ENCODE results near the gene PARP11. TPM values are rescaled to one million over a fixed set of nuclear protein-coding genes. Genes with fewer than 3 reads are reported as not detected.
"Not testable (repeated sequence)": the region's sequence is repeated elsewhere in the genome, so short reads cannot be mapped to it uniquely, and the experiment has no call there.

The PARP11 gene
- total and polyA plus RNA-seq, 11 donors = 1.5 to 10.5 (median 5.1) TPM

- intact Hi-C loops (cut with DNase I) = no loop called here
- no peak overlapping the region for H3K4me3 ChIP-seq
- H3K4me1 ChIP-seq = no peaks in the 10 kb centered on the region
- H3K27me3 ChIP-seq = no peaks in the 10 kb centered on the region
- TF ChIP-seq POLR2A (IDR thresholded peaks at IDR 0.05) (no peak), CTCF (IDR thresholded peaks at IDR 0.05) (no peak)
- H3K36me3 ChIP-seq = peaks cover 0 to 37% (median 13%) of the 10 kb centered on the region in 9 donors
- DNase-seq (no peak), ATAC-seq (no peak)
- 94 to 99% (median 98%) methylated on average over 6 of the region's 6 CpGs for WGBS, 4 donors
- H3K9me3 ChIP-seq = peaks cover 0 to 23% (median 6%) of the 10 kb centered on the region in 12 donors
- no peak overlapping the region for H3K27ac ChIP-seq
Measured at GRCh38 chr12:3863756-3864155, 9.4 kb downstream of the PARP11 start.

- ATAC-seq (no peak), DNase-seq (no peak)
- no peak overlapping the region for H3K4me3 ChIP-seq
- H3K27me3 ChIP-seq = no peaks in the 10 kb centered on the region
- H3K9me3 ChIP-seq = peaks cover 0 to 9% (median 0%) of the 10 kb centered on the region in 12 donors
- peaks cover 0 to 6% (median 0%) of the 10 kb centered on the region in 9 donors for H3K36me3 ChIP-seq
- no peak for TF ChIP-seq CTCF (IDR thresholded peaks at IDR 0.05)
- TF ChIP-seq POLR2A (IDR thresholded peaks at IDR 0.05) = no peak
- no peak overlapping the region for H3K27ac ChIP-seq
- intact Hi-C loops (cut with DNase I) = no loop called here
- 93 to 95% (median 94%) methylated on average over 5 of the region's 5 CpGs for WGBS, 4 donors
- H3K4me1 ChIP-seq = peaks cover 0 to 12% (median 0%) of the 10 kb centered on the region in 12 donors
Measured at GRCh38 chr12:3842517-3842916, 30.7 kb downstream of the PARP11 start.

GRCh38 chr12:3841783-3842182 is 31.4 kb downstream of the PARP11 start:
- H3K36me3 ChIP-seq = peaks cover 0 to 6% (median 0%) of the 10 kb centered on the region in 9 donors
- DNase-seq (no peak), ATAC-seq (peak in 3 of 4 donors; percentile 37 to 74 (median 57))
- no peak overlapping the region for H3K4me3 ChIP-seq
- H3K27ac ChIP-seq = no peak overlapping the region
- H3K4me1 ChIP-seq = peaks cover 0 to 12% (median 0%) of the 10 kb centered on the region in 12 donors
- H3K9me3 ChIP-seq = peaks cover 0 to 2% (median 0%) of the 10 kb centered on the region in 12 donors
- TF ChIP-seq CTCF (IDR thresholded peaks at IDR 0.05) (no peak), POLR2A (IDR thresholded peaks at IDR 0.05) (no peak)
- 42 to 55% (median 49%) methylated on average over 3 of the region's 3 CpGs for WGBS, 4 donors
- no peaks in the 10 kb centered on the region for H3K27me3 ChIP-seq
- intact Hi-C loops (cut with DNase I) = no loop called here

GRCh38 chr12:3840833-3841232 is 32.4 kb downstream of the PARP11 start:
- H3K27me3 ChIP-seq; DNase-seq; ATAC-seq; H3K36me3 ChIP-seq; H3K9me3 ChIP-seq; intact Hi-C loops (cut with DNase I); H3K27ac ChIP-seq; H3K4me3 ChIP-seq: not testable (repeated sequence)
- 69 to 95% (median 74%) methylated on average over 2 of the region's 2 CpGs for WGBS, 4 donors
- H3K4me1 ChIP-seq = peaks cover 0 to 12% (median 0%) of the 10 kb centered on the region in 12 donors

- Histone ChIP-seq H3K4me1 (peaks cover 0 to 12% (median 0%) of the 10 kb centered on the region in 12 donors), H3K9me3 (peaks cover 0 to 12% (median 0%) of the 10 kb centered on the region in 12 donors)
- H3K36me3 ChIP-seq; DNase-seq; ATAC-seq; H3K27ac ChIP-seq; H3K27me3 ChIP-seq; H3K4me3 ChIP-seq; intact Hi-C loops (cut with DNase I): not testable (repeated sequence)
- WGBS, 4 donors = 91 to 93% (median 91%) methylated on average over 4 of the region's 4 CpGs
Measured at GRCh38 chr12:3839745-3840144, 33.5 kb downstream of the PARP11 start.

- DNase-seq; H3K27me3 ChIP-seq; intact Hi-C loops (cut with DNase I); ATAC-seq; H3K36me3 ChIP-seq: not testable (repeated sequence)
- Histone ChIP-seq H3K4me1 (peaks cover 0 to 13% (median 0%) of the 10 kb centered on the region in 12 donors), H3K27ac (peak overlapping the region in 1 of 12 donors; percentile 3), H3K4me3 (peak overlapping the region in 2 of 12 donors; percentile 26 to 47), H3K9me3 (peaks cover 0 to 12% (median 0%) of the 10 kb centered on the region in 12 donors)
- WGBS, 4 donors = 69 to 78% (median 75%) methylated on average over 67 to 98 of the region's 98 CpGs
Measured at GRCh38 chr12:3838701-3839548, 34.3 kb downstream of the PARP11 start.
